Measurements from ENCODE around the gene TNFRSF18.
"Not testable (repeated sequence)": the region's sequence is repeated elsewhere in the genome, so short reads cannot be mapped to it uniquely, and the experiment has no call there.

TNFRSF18 gene

DNA sequence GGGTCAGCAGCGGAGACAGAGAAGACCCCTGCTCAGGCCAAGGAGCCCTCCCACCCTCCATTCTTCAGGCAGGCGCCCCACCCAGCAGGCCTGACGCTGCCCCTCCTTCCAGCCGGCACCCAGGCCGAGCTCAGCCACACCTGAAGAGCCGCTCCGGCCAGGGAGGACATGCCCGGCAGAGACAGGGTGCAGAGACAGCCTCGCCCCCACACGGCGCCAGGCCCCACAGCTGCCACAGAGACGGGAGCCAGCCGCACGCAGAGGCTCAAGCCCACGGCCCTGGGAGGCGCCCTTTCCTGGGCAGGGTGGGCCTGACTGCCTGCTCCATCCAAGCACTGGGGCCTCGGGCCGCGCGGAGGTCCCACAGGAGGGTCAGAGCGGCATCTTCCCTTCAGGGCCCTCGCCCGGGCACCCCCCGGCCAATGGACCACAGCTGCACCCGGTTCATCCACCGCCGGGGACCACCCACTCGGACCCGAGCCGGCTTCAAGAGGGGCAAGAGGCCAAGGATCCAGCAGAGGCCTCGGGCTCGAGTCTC lies 27.5 kb downstream of the TNFRSF18 start:
- no peak overlapping the region for H2AFZ ChIP-seq (ENCODE audit: low read depth, low read length)
- H4K20me1 ChIP-seq (ENCODE audit: insufficient read depth, low read length), result no peaks in the 10 kb centered on the region; the same call in 1 of the 2 replicates
- H3K9me3 ChIP-seq (ENCODE audit: insufficient read depth, low read length, severe bottlenecking), result no peaks in the 10 kb centered on the region
- no peak for ATAC-seq (ENCODE audit: insufficient read depth, low read depth)
- no peaks in the 10 kb centered on the region for H3K27me3 ChIP-seq (ENCODE audit: insufficient read depth, low read length, poor library complexity)
- no peaks in the 10 kb centered on the region for H3K4me1 ChIP-seq (ENCODE audit: insufficient read depth, low read length)
- no peak for TF ChIP-seq EZH2 (IDR thresholded peaks at IDR 0.05; ENCODE audit: borderline replicate concordance, low read depth, low read length, severe bottlenecking)
- TF ChIP-seq, protein P1, sequence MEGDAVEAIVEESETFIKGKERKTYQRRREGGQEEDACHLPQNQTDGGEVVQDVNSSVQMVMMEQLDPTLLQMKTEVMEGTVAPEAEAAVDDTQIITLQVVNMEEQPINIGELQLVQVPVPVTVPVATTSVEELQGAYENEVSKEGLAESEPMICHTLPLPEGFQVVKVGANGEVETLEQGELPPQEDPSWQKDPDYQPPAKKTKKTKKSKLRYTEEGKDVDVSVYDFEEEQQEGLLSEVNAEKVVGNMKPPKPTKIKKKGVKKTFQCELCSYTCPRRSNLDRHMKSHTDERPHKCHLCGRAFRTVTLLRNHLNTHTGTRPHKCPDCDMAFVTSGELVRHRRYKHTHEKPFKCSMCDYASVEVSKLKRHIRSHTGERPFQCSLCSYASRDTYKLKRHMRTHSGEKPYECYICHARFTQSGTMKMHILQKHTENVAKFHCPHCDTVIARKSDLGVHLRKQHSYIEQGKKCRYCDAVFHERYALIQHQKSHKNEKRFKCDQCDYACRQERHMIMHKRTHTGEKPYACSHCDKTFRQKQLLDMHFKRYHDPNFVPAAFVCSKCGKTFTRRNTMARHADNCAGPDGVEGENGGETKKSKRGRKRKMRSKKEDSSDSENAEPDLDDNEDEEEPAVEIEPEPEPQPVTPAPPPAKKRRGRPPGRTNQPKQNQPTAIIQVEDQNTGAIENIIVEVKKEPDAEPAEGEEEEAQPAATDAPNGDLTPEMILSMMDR (IDR thresholded peaks at IDR 0.05; ENCODE audit: borderline replicate concordance, extremely low read depth, low read length, poor library complexity, severe bottlenecking), result no peak
- no peak overlapping the region for H3K9ac ChIP-seq (ENCODE audit: low read depth, low read length)
- no peak for DNase-seq
- H3K4me3 ChIP-seq (ENCODE audit: low read depth in 1 of 2, low read length in 2 of 2), result no peak overlapping the region
- no peaks in the 10 kb centered on the region for H3K79me2 ChIP-seq (ENCODE audit: insufficient read depth, low read length)
- no peak overlapping the region for H3K27ac ChIP-seq (ENCODE audit: low read length)
- no peak overlapping the region for H3K4me2 ChIP-seq (ENCODE audit: insufficient read depth, low read length)
- no peaks in the 10 kb centered on the region for H3K36me3 ChIP-seq (ENCODE audit: insufficient read depth, low read length)

DNA sequence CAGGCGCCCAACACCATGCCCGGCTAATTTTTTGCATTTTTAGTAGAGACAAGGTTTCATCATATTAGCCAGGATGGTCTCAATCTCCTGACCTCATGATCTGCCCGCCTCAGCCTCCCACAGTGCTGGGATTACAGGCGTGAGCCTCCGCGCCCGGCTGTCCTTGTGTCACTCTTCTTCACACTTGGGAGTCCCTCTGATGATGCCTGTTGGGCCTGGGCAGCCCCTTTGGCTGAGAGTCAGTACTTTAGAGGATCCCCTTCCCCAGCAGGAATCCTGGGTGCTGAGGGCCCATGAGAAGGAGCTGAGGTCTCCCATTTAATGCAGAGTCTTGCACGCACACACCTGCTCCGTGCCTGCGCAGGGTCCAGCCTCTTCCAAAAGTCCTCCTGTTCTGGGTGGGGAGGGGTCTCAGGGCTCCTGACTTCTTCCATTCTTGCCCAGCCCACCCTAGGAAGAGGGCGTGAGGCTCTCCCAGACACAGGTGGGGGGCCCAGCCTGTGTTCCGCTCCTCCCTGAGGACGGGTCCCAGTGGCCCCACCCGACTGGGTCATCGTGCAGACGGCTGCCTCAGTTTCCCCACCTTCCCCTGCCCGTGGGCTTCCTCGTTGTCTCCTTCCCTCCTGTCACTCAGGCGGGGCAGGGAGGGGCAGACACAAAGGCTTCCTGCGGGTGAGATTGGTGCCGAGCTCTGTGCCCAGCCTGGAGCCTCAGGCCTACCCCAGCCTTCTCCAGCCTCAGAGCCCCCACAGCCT lies 28.8 kb downstream of the TNFRSF18 start:
- no peaks in the 10 kb centered on the region for H3K9me3 ChIP-seq (ENCODE audit: insufficient read depth, low read length, severe bottlenecking)
- TF ChIP-seq, protein P1 (IDR thresholded peaks at IDR 0.05; ENCODE audit: borderline replicate concordance, extremely low read depth, low read length, poor library complexity, severe bottlenecking), result no peak
- TF ChIP-seq EZH2 (IDR thresholded peaks at IDR 0.05; ENCODE audit: borderline replicate concordance, low read depth, low read length, severe bottlenecking), result no peak
- H3K4me1 ChIP-seq (ENCODE audit: insufficient read depth, low read length), result no peaks in the 10 kb centered on the region
- H3K27me3 ChIP-seq (ENCODE audit: insufficient read depth, low read length, poor library complexity), result peaks cover 2% of the 10 kb centered on the region
- H3K4me3 ChIP-seq (ENCODE audit: low read depth in 1 of 2, low read length in 2 of 2), result no peak overlapping the region
- H3K36me3 ChIP-seq (ENCODE audit: insufficient read depth, low read length), result no peaks in the 10 kb centered on the region
- no peak overlapping the region for H3K4me2 ChIP-seq (ENCODE audit: insufficient read depth, low read length)
- no peak overlapping the region for H2AFZ ChIP-seq (ENCODE audit: low read depth, low read length)
- no peak overlapping the region for H3K27ac ChIP-seq (ENCODE audit: low read length)
- ATAC-seq (ENCODE audit: insufficient read depth, low read depth), result no peak
- H4K20me1 ChIP-seq (ENCODE audit: insufficient read depth, low read length), result no peaks in the 10 kb centered on the region; the same call in 1 of the 2 replicates
- H3K9ac ChIP-seq (ENCODE audit: low read depth, low read length), result no peak overlapping the region
- no peaks in the 10 kb centered on the region for H3K79me2 ChIP-seq (ENCODE audit: insufficient read depth, low read length)
- DNase-seq, result no peak

DNA sequence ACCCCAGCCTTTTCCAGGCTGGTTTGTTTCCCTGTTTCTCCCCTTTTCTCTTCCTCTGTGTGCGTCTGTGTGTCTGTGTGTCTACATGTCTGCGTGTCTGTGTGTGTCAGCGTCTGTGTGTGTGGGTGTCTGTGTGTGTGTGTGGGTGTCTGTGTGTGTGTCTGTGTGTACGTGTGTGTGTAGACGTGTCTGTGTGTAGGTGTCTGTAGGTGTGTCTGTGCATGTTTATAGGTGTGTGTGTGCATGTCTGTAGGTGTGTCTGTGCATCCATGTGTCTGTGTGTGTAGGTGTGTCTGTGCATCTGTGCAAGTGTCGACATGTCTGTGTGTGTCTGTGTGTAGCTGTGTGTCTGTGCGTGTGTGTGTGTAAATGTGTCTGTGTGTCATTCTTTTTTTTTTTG lies 29.5 kb downstream of the TNFRSF18 start:
- no peak for DNase-seq

DNA sequence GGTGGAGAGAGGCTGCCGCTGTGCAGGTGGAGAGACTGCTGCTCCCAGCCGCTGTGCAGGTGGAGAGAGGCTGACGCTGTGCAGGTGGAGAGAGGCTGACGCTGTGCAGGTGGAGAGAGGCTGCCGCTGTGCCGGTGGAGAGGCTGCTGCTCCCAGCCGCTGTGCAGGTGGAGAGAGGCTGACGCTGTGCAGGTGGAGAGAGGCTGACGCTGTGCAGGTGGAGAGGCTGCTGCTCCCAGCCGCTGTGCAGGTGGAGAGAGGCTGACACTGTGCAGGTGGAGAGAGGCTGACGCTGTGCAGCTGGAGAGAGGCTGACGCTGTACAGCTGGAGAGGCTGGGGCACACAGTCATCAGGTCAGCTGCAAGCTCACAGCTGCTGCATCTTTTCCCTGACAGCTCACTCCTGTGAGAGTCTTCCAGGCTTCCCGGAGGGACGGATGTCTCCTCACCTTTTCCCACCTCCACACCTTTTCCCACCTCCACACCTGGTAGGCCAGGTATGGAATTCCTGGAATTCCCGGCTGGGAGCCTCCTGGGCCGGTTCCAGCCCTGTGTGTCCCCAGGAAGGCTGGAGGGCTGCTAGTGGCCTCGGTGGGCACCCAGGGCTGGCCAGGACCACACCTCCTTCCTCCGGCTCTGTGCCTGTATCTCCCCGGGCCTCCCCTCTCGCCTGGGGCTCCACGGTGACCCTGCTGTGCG lies 30.2 kb downstream of the TNFRSF18 start:
- H2AFZ ChIP-seq (ENCODE audit: low read depth, low read length); H3K9ac ChIP-seq (ENCODE audit: low read depth, low read length); H3K4me2 ChIP-seq (ENCODE audit: insufficient read depth, low read length); ATAC-seq (ENCODE audit: insufficient read depth, low read depth); H4K20me1 ChIP-seq (ENCODE audit: insufficient read depth, low read length); H3K4me3 ChIP-seq (ENCODE audit: low read depth in 1 of 2, low read length in 2 of 2); H3K9me3 ChIP-seq (ENCODE audit: insufficient read depth, low read length, severe bottlenecking); H3K27me3 ChIP-seq (ENCODE audit: insufficient read depth, low read length, poor library complexity); H3K4me1 ChIP-seq (ENCODE audit: insufficient read depth, low read length); H3K27ac ChIP-seq (ENCODE audit: low read length); H3K79me2 ChIP-seq (ENCODE audit: insufficient read depth, low read length); DNase-seq; H3K36me3 ChIP-seq (ENCODE audit: insufficient read depth, low read length): not testable (repeated sequence)

More for the DNA sequence above, 29.5 kb downstream of the TNFRSF18 start:
- H4K20me1 ChIP-seq (ENCODE audit: insufficient read depth, low read length), result no peaks in the 10 kb centered on the region; the same call in none of the 2 replicates
- H3K27me3 ChIP-seq (ENCODE audit: insufficient read depth, low read length, poor library complexity), result peaks cover 2% of the 10 kb centered on the region
- no peak overlapping the region for H3K9ac ChIP-seq (ENCODE audit: low read depth, low read length)
- H3K9me3 ChIP-seq (ENCODE audit: insufficient read depth, low read length, severe bottlenecking), result no peaks in the 10 kb centered on the region
- ATAC-seq (ENCODE audit: insufficient read depth, low read depth), result no peak
- H3K4me1 ChIP-seq (ENCODE audit: insufficient read depth, low read length), result no peaks in the 10 kb centered on the region
- H3K4me3 ChIP-seq (ENCODE audit: low read depth in 1 of 2, low read length in 2 of 2), result no peak overlapping the region
- H3K36me3 ChIP-seq (ENCODE audit: insufficient read depth, low read length), result no peaks in the 10 kb centered on the region
- TF ChIP-seq EZH2 (IDR thresholded peaks at IDR 0.05; ENCODE audit: borderline replicate concordance, low read depth, low read length, severe bottlenecking), result no peak
- TF ChIP-seq, protein P1 (IDR thresholded peaks at IDR 0.05; ENCODE audit: borderline replicate concordance, extremely low read depth, low read length, poor library complexity, severe bottlenecking), result no peak
- H3K79me2 ChIP-seq (ENCODE audit: insufficient read depth, low read length), result no peaks in the 10 kb centered on the region
- no peak overlapping the region for H3K4me2 ChIP-seq (ENCODE audit: insufficient read depth, low read length)
- no peak overlapping the region for H3K27ac ChIP-seq (ENCODE audit: low read length)
- H2AFZ ChIP-seq (ENCODE audit: low read depth, low read length), result no peak overlapping the region
